Gastroesophageal sphincter (tissue), 3 donors: ENCODE results near the gene GMDS.

Source experiments
- POLR2A ChIP-seq, 2 donors: fragments of 450-650 bp; IDR thresholded peaks; one replicate each; pipeline ENCODE4 v1.6.1; 2017; ENCODE audit warnings: antibody characterized with exemption in 2 of 2, mild to moderate bottlenecking in 2 of 2, moderate library complexity in 1 of 2
- POLR2AphosphoS5 ChIP-seq: sonication (generic); formaldehyde crosslinking; IDR thresholded peaks from one replicate; pipeline ENCODE4 v1.6.1; 2017; ENCODE audit warnings: antibody characterized with exemption
- TF ChIP-seq, protein P1 (sequence below), 4 experiments: fragments of 200-600 bp in 2 of 4; fragments of 450-650 bp in 2 of 4; sonication (generic) in 1 of 4; IDR thresholded peaks; one replicate each; pipeline ENCODE4 v1.5.1; 2017 to 2019; ENCODE audit warnings: antibody characterized with exemption in 4 of 4, mild to moderate bottlenecking in 2 of 4, moderate library complexity in 2 of 4

DNA sequence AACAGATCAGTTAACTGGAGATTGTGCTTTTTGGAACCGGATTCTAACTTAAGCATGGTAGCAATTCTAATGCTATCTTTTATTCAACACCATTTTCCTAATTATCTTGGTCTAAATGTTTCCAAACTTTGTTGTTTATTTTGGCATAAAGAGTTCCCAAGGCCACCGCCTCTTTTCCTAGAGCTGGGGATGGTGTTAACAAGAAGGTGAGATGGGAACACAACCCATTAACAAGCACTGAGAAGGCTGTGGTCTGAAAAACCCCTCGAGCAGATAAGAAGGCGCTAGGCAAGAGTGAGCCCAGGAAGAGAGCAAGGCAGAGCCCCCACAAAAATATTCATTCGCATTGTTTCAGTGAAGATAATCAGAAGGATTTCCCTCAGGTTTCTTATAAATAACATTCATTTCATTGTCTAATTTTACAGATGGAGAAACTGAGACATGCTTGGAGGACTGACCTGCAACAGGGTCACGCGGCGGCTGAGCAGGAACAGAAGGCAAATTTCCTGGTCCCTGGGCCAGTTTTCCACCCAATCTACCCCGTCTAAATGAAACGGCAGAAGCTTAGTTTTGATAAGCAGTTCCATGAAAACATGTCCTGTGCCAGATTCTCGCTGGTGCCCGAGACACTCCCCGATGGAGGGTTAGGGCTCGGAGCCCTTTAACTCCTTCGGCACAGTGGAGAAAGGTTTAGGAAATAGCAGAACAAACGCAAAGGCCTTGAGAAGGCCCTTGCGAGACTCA is 480.1 kb downstream of the GMDS start:
- TF ChIP-seq POLR2A (IDR thresholded peaks at IDR 0.05) (no peak), POLR2AphosphoS5 (no peak)
- TF ChIP-seq, protein P1, sequence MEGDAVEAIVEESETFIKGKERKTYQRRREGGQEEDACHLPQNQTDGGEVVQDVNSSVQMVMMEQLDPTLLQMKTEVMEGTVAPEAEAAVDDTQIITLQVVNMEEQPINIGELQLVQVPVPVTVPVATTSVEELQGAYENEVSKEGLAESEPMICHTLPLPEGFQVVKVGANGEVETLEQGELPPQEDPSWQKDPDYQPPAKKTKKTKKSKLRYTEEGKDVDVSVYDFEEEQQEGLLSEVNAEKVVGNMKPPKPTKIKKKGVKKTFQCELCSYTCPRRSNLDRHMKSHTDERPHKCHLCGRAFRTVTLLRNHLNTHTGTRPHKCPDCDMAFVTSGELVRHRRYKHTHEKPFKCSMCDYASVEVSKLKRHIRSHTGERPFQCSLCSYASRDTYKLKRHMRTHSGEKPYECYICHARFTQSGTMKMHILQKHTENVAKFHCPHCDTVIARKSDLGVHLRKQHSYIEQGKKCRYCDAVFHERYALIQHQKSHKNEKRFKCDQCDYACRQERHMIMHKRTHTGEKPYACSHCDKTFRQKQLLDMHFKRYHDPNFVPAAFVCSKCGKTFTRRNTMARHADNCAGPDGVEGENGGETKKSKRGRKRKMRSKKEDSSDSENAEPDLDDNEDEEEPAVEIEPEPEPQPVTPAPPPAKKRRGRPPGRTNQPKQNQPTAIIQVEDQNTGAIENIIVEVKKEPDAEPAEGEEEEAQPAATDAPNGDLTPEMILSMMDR (IDR thresholded peaks at IDR 0.05): no peak
